Body of pancreas (tissue), 4 donors: Measurements from ENCODE around the gene HMCN1.

ENCODE experiments used
- POLR2A ChIP-seq, 3 donors: fragments of 450-650 bp; IDR thresholded peaks; one replicate each; pipeline ENCODE4 v1.6.1; 2016; ENCODE audit warnings: antibody characterized with exemption in 3 of 3, mild to moderate bottlenecking in 2 of 3
- TF ChIP-seq, protein P1 (sequence below), 7 experiments: fragments of 450-650 bp in 4 of 7; fragments of 200-600 bp in 3 of 7; sonication (generic) in 3 of 7; IDR thresholded peaks; one replicate each; pipeline ENCODE4 v1.5.1; 2016 to 2019; ENCODE audit warnings: antibody characterized with exemption in 7 of 7

DNA sequence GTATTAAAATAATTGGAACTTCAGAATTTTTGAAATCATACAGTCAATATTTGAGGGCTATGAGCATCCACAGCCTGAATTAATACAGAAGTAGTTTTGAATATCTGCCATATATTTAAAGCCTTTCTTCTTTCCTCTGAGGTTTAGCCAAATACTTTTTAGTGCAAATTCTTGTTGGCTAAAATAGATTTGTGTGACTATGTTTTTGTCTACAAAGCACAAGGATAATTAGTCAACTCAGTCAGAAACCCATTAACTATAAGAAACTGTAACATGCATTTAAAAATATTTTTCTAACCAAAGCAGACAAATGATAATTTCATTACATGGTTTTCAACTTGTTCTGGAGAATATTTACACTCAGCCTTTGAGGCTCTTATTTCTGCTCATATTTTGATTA is 408.7 kb downstream of the HMCN1 start:
- TF ChIP-seq, protein P1, sequence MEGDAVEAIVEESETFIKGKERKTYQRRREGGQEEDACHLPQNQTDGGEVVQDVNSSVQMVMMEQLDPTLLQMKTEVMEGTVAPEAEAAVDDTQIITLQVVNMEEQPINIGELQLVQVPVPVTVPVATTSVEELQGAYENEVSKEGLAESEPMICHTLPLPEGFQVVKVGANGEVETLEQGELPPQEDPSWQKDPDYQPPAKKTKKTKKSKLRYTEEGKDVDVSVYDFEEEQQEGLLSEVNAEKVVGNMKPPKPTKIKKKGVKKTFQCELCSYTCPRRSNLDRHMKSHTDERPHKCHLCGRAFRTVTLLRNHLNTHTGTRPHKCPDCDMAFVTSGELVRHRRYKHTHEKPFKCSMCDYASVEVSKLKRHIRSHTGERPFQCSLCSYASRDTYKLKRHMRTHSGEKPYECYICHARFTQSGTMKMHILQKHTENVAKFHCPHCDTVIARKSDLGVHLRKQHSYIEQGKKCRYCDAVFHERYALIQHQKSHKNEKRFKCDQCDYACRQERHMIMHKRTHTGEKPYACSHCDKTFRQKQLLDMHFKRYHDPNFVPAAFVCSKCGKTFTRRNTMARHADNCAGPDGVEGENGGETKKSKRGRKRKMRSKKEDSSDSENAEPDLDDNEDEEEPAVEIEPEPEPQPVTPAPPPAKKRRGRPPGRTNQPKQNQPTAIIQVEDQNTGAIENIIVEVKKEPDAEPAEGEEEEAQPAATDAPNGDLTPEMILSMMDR (IDR thresholded peaks at IDR 0.05): no peak
- no peak for TF ChIP-seq POLR2A (IDR thresholded peaks at IDR 0.05)
